ENCODE results near the gene KLF11.
A peak's percentile ranks its signal among the peaks of the same experiment; 100 is the strongest.
"Not testable (repeated sequence)": the region's sequence is repeated elsewhere in the genome, so short reads cannot be mapped to it uniquely, and the experiment has no call there.

KLF11 gene

GRCh38 chr2:10007435-10007834, 35.9 kb upstream of the KLF11 start:
- peak overlapping the region; percentile 72 for H3K27ac Mint-ChIP-seq
- H3K4me3 Mint-ChIP-seq = no peak overlapping the region
- TF ChIP-seq CTCF (IDR thresholded peaks at IDR 0.05) = no peak
- no peaks in the 10 kb centered on the region for H3K36me3 Mint-ChIP-seq (ENCODE audit: low read depth)
- DNase-seq = no peak
- H3K4me1 Mint-ChIP-seq = peaks cover 41% of the 10 kb centered on the region
- peaks cover 12% of the 10 kb centered on the region for H3K27me3 Mint-ChIP-seq (ENCODE audit: low read depth, poor library complexity)
- H3K9me3 Mint-ChIP-seq = no peaks in the 10 kb centered on the region

GRCh38 chr2:10007921-10008808, 35.2 kb upstream of the KLF11 start:
- peaks cover 12% of the 10 kb centered on the region for H3K27me3 Mint-ChIP-seq (ENCODE audit: low read depth, poor library complexity)
- no peaks in the 10 kb centered on the region for H3K9me3 Mint-ChIP-seq
- no peaks in the 10 kb centered on the region for H3K36me3 Mint-ChIP-seq (ENCODE audit: low read depth)
- H3K4me1 Mint-ChIP-seq = peaks cover 41% of the 10 kb centered on the region
- no peak for TF ChIP-seq CTCF (IDR thresholded peaks at IDR 0.05)
- no peak for DNase-seq
- peak overlapping the region; percentile 59 for H3K27ac Mint-ChIP-seq
- no peak overlapping the region for H3K4me3 Mint-ChIP-seq

GRCh38 chr2:10008809-10009176, 34.6 kb upstream of the KLF11 start:
- Mint-ChIP-seq H3K4me3 (no peak overlapping the region), H3K4me1 (peaks cover 41% of the 10 kb centered on the region), H3K27me3 (ENCODE audit: low read depth, poor library complexity) (peaks cover 12% of the 10 kb centered on the region), H3K27ac (peak overlapping the region; percentile 59), H3K36me3 (ENCODE audit: low read depth) (no peaks in the 10 kb centered on the region), H3K9me3 (no peaks in the 10 kb centered on the region)
- TF ChIP-seq CTCF (IDR thresholded peaks at IDR 0.05) = no peak
- no peak for DNase-seq

GRCh38 chr2:10009271-10009810, 34.0 kb upstream of the KLF11 start:
- no peaks in the 10 kb centered on the region for H3K9me3 Mint-ChIP-seq
- DNase-seq = no peak
- H3K27me3 Mint-ChIP-seq (ENCODE audit: low read depth, poor library complexity) = peaks cover 9% of the 10 kb centered on the region
- peaks cover 36% of the 10 kb centered on the region for H3K4me1 Mint-ChIP-seq
- no peak for TF ChIP-seq CTCF (IDR thresholded peaks at IDR 0.05)
- no peaks in the 10 kb centered on the region for H3K36me3 Mint-ChIP-seq (ENCODE audit: low read depth)
- no peak overlapping the region for H3K4me3 Mint-ChIP-seq
- H3K27ac Mint-ChIP-seq = no peak overlapping the region

GRCh38 chr2:10009811-10010781, 33.3 kb upstream of the KLF11 start:
- no peak overlapping the region for H3K27ac Mint-ChIP-seq
- TF ChIP-seq CTCF (IDR thresholded peaks at IDR 0.05) = no peak
- H3K4me3 Mint-ChIP-seq = no peak overlapping the region
- no peaks in the 10 kb centered on the region for H3K9me3 Mint-ChIP-seq
- no peaks in the 10 kb centered on the region for H3K36me3 Mint-ChIP-seq (ENCODE audit: low read depth)
- peaks cover 6% of the 10 kb centered on the region for H3K27me3 Mint-ChIP-seq (ENCODE audit: low read depth, poor library complexity)
- peaks cover 35% of the 10 kb centered on the region for H3K4me1 Mint-ChIP-seq
- no peak for DNase-seq

GRCh38 chr2:10010861-10011605, 32.3 kb upstream of the KLF11 start:
- not testable (repeated sequence) for H3K27me3 Mint-ChIP-seq (ENCODE audit: low read depth, poor library complexity); H3K27ac Mint-ChIP-seq; DNase-seq; H3K36me3 Mint-ChIP-seq (ENCODE audit: low read depth); H3K4me3 Mint-ChIP-seq; H3K9me3 Mint-ChIP-seq
- peaks cover 35% of the 10 kb centered on the region for H3K4me1 Mint-ChIP-seq

- H3K36me3 Mint-ChIP-seq (ENCODE audit: low read depth); H3K9me3 Mint-ChIP-seq; H3K27ac Mint-ChIP-seq; DNase-seq; H3K4me3 Mint-ChIP-seq: not testable (repeated sequence)
- peaks cover 34% of the 10 kb centered on the region for H3K4me1 Mint-ChIP-seq
- H3K27me3 Mint-ChIP-seq (ENCODE audit: low read depth, poor library complexity) = peaks cover 11% of the 10 kb centered on the region
These were observed 31.6 kb upstream of the KLF11 start for GRCh38 chr2:10011606-10012325.

All from nephron progenitor cell (in vitro differentiated cells).